IMR-90 (cell line): ENCODE results near the gene MAP1LC3B2. TPM values are rescaled to one million over a fixed set of nuclear protein-coding genes. Genes with fewer than 3 reads are reported as not detected.

Source experiments
- ATAC-seq: fragments of 200-7000 bp; cut with Tn5 transposase; 2 replicates; pipeline ENCODE4 v1.9.1; 2020; ENCODE audit warnings: low read depth, mild to moderate bottlenecking, moderate library complexity
- BruUV-seq: library from RNA; stranded (reverse); fragments of 400-500 nt; replicated peaks from 2 replicates; lab custom pipeline; 2021; lab: Mats Ljungman, UMichigan
- CTCF ChIA-PET: fragments of 300-600 bp; formaldehyde crosslinking; extraction: SDS; loops from one replicate; lab custom pipeline; 2021; ENCODE audit warnings: antibody characterized with exemption; lab: Yijun Ruan, JAX
- POLR2A ChIA-PET: fragments of 300-600 bp; sonication (Branson Sonifier 250); formaldehyde crosslinking; loops from one replicate; lab custom pipeline; 2022; ENCODE audit warnings: antibody characterized with exemption; ENCODE audit not compliant: unreplicated experiment; lab: Charles Lee
- DNase-seq: peaks from one replicate; pipeline ENCODE4 v3.0.0; 2013
- H2AFZ ChIP-seq: replicated peaks from 2 replicates; pipeline ENCODE3; 2013; ENCODE audit warnings: low read length, mild to moderate bottlenecking; ENCODE audit not compliant: poor library complexity
- H2AK5ac ChIP-seq: 2 replicates; pipeline ENCODE4 v1.6.1; 2013; ENCODE audit warnings: low read depth, low read length, inconsistent platforms
- H2AK9ac ChIP-seq: replicated peaks from 2 replicates; pipeline ENCODE3; 2013; ENCODE audit warnings: mild to moderate bottlenecking, low read depth, low read length, moderate library complexity; ENCODE audit not compliant: poor library complexity
- H2BK120ac ChIP-seq: 2 replicates; pipeline ENCODE4 v1.6.1; 2013; ENCODE audit warnings: low read depth, low read length, inconsistent platforms
- H2BK15ac ChIP-seq: 3 replicates; pipeline ENCODE4 v1.6.1; 2013; ENCODE audit warnings: low read depth, low read length, inconsistent platforms
- H2BK20ac ChIP-seq: 2 replicates; pipeline ENCODE4 v1.6.1; 2013; ENCODE audit warnings: low read depth, mild to moderate bottlenecking, inconsistent platforms, low read length, moderate library complexity
- H2BK5ac ChIP-seq: 2 replicates; pipeline ENCODE4 v1.6.1; 2013; ENCODE audit warnings: mild to moderate bottlenecking, low read depth, low read length, inconsistent platforms; ENCODE audit not compliant: poor library complexity, severe bottlenecking
- H3K14ac ChIP-seq: replicated peaks from 2 replicates; pipeline ENCODE4 v1.6.1; 2013; ENCODE audit warnings: low read depth, low read length, inconsistent platforms
- H3K18ac ChIP-seq: 2 replicates; pipeline ENCODE4 v1.6.1; 2013; ENCODE audit warnings: low read depth, low read length, control low read depth
- H3K23ac ChIP-seq: 2 replicates; pipeline ENCODE4 v1.6.1; 2013; ENCODE audit warnings: low read depth, low read length, inconsistent platforms
- H3K27ac ChIP-seq: 2 replicates; pipeline ENCODE4 v1.5.1; 2013; ENCODE audit warnings: mild to moderate bottlenecking, control low read depth, low read length; ENCODE audit not compliant: insufficient read depth
- H3K27me3 ChIP-seq: 2 replicates; pipeline ENCODE4 v1.6.1; 2013; ENCODE audit warnings: low read length; ENCODE audit not compliant: control insufficient read depth, insufficient read depth
- H3K36me3 ChIP-seq: 2 replicates; pipeline ENCODE4 v1.6.1; 2013; ENCODE audit warnings: low read length, mixed read lengths; ENCODE audit not compliant: control insufficient read depth, insufficient read depth
- H3K4ac ChIP-seq: 2 replicates; pipeline ENCODE4 v1.6.1; 2013; ENCODE audit warnings: low read depth, low read length, inconsistent platforms
- H3K4me1 ChIP-seq: 2 replicates; pipeline ENCODE4 v1.6.1; 2013; ENCODE audit warnings: low read length, mixed read lengths; ENCODE audit not compliant: control insufficient read depth, insufficient read depth
- H3K4me2 ChIP-seq: 2 replicates; pipeline ENCODE4 v1.6.1; 2013; ENCODE audit warnings: low read depth, mild to moderate bottlenecking, control low read depth, low read length, moderate library complexity
- H3K4me3 ChIP-seq: 2 replicates; pipeline ENCODE4 v1.5.1; 2013; ENCODE audit warnings: low read depth, mild to moderate bottlenecking, control low read depth, low read length, moderate library complexity; ENCODE audit not compliant: insufficient read depth
- H3K56ac ChIP-seq: 2 replicates; pipeline ENCODE4 v1.6.1; 2013; ENCODE audit warnings: low read length, inconsistent platforms; ENCODE audit not compliant: insufficient read depth; ENCODE audit errors: extremely low read depth
- H3K79me1 ChIP-seq, 2 experiments: 2 replicates each; pipeline ENCODE4 v1.6.1; 2013; ENCODE audit warnings: low read length in 2 of 2, inconsistent platforms in 1 of 2, low read depth in 1 of 2
- H3K9ac ChIP-seq: 2 replicates; pipeline ENCODE4 v1.6.1; 2013; ENCODE audit warnings: low read depth, low read length, control low read depth
- H3K9me1 ChIP-seq: 2 replicates; pipeline ENCODE4 v1.6.1; 2013; ENCODE audit warnings: low read length, inconsistent platforms; ENCODE audit not compliant: insufficient read depth
- H3K9me3 ChIP-seq: 2 replicates; pipeline ENCODE4 v1.6.1; 2013; ENCODE audit warnings: low read length; ENCODE audit not compliant: control insufficient read depth, insufficient read depth
- H4K20me1 ChIP-seq: 2 replicates; pipeline ENCODE4 v1.6.1; 2013; ENCODE audit warnings: low read length, inconsistent platforms; ENCODE audit not compliant: insufficient read depth
- H4K5ac ChIP-seq: 2 replicates; pipeline ENCODE4 v1.6.1; 2013; ENCODE audit warnings: mild to moderate bottlenecking, low read depth, low read length, control low read depth
- H4K8ac ChIP-seq, 2 experiments: 2 replicates each; pipeline ENCODE4 v1.6.1; 2013; ENCODE audit warnings: low read depth in 2 of 2, low read length in 2 of 2, control low read depth in 1 of 2, inconsistent platforms in 1 of 2
- H4K91ac ChIP-seq: 2 replicates; pipeline ENCODE4 v1.6.1; 2013; ENCODE audit warnings: low read depth, low read length, inconsistent platforms; ENCODE audit not compliant: insufficient read depth
- CEBPB ChIP-seq: IDR thresholded peaks from 2 replicates; pipeline ENCODE4 v1.6.1; 2012; ENCODE audit warnings: low read depth, low read length, improper control_type of control experiment
- MAFK ChIP-seq: IDR thresholded peaks from 2 replicates; pipeline ENCODE4 v1.6.1; 2012; ENCODE audit warnings: low read depth, low read length, improper control_type of control experiment
- RAD21 ChIP-seq: IDR thresholded peaks from 2 replicates; pipeline ENCODE4 v1.6.1; 2012; ENCODE audit warnings: low read length, improper control_type of control experiment
- WGBS, 2 experiments: methylation state at CpG; one replicate each; pipeline versions ENCODE4 v1.1.5 to v1.1.7; 2013; ENCODE audit warnings: missing lambda C conversion rate in 2 of 2; ENCODE audit not compliant: insufficient read length in 1 of 2; ENCODE audit errors: extremely low coverage in 2 of 2; 5-methylcytosine and 5-hydroxymethylcytosine counted together
- dilution Hi-C: fragments of 300-500 bp; cut with HindIII; formaldehyde crosslinking; loops from one replicate; pipeline ENCODE4 v1.14.3; 2018; ENCODE audit warnings: low sequenced_read_pairs; ENCODE audit not compliant: unreplicated experiment
- in situ Hi-C: fragments of 300-500 bp; cut with MboI; formaldehyde crosslinking; loops from 3 replicates; pipeline ENCODE4 v1.14.3; 2019; ENCODE audit warnings: low sequenced_read_pairs, inconsistent platforms, mixed read lengths
- intact Hi-C: fragments of 100-400 bp; cut with micrococcal nuclease; formaldehyde crosslinking; loops from 2 replicates; pipeline ENCODE4 v1.10.0; 2022
- polyA plus RNA-seq, 3 experiments: library from polyadenylated mRNA; depleted of rRNA; stranded (reverse); fragments of >200 nt; gene quantifications; 2 replicates each; pipeline ENCODE4 v1.2.3, GENCODE V29; 2012; ENCODE audit warnings: low replicate concordance in 1 of 3
- total RNA-seq: library from RNA; depleted of rRNA; stranded (reverse); fragments of >200 nt; gene quantifications from 2 replicates; pipeline ENCODE4 v1.2.3, GENCODE V29; 2012

MAP1LC3B2 gene
- total and polyA plus RNA-seq, 2 of the 4 experiments (the other 2 are of a cell fraction), result 1.4 TPM; not detected in 1

- Histone ChIP-seq H3K9me3 (no peaks in the 10 kb centered on the region), H2AK9ac (no peak overlapping the region), H2BK20ac (no peak overlapping the region), H3K9me1 (peaks cover 12% of the 10 kb centered on the region), H3K27me3 (peaks cover 2% of the 10 kb centered on the region; the same call in 1 of the 2 replicates), H4K8ac (no peak overlapping the region), H2AK5ac (no peak overlapping the region; the same call in 1 of the 2 replicates), H4K91ac (no peak overlapping the region), H3K56ac (no peak overlapping the region), H3K14ac (peak overlapping the region; percentile 42; the same call in 1 of the 2 replicates), H3K23ac (no peak overlapping the region), H3K4me1 (peaks cover 11% of the 10 kb centered on the region), H3K4me3 (no peak overlapping the region), H2BK15ac (0 out of 3 replicates have a peak overlapping the region, but pooled peaks have one; percentile 39), H3K36me3 (no peaks in the 10 kb centered on the region), H3K4me2 (no peak overlapping the region), H3K18ac (no peak overlapping the region), H4K20me1 (no peaks in the 10 kb centered on the region), H4K5ac (peak overlapping the region; percentile 40; the same call in 1 of the 2 replicates), H3K79me1 (no peaks in the 10 kb centered on the region), H3K9ac (no peak overlapping the region), H2AFZ (peak overlapping the region; percentile 43), H2BK5ac (no peak overlapping the region), H3K4ac (no peak overlapping the region), H2BK120ac (no peak overlapping the region), H3K27ac (no peak overlapping the region)
- DNase-seq (no peak), ATAC-seq (no peak)
- WGBS, 2 experiments, result 70% methylated on average over 2 of the region's 7 CpGs; no CpG with 5 or more reads in 1 of the 2 experiments
- POLR2A ChIA-PET, result no interaction called here
- in situ Hi-C loops, result no loop called here
- TF ChIP-seq MAFK, result peak; percentile 29; the same call in 1 of the 2 replicates
- no peak for TF ChIP-seq RAD21
- peak; percentile 60 for TF ChIP-seq CEBPB
- CTCF ChIA-PET, result interaction anchor here (0.7 to 1.3 kb wide), 2 partner anchors 587 to 1639 kb away, joined by 3 to 4 read pairs; no protein-coding TSS in a partner anchor
- dilution Hi-C loops, result no loop called here
- BruUV-seq, result no TSS peak
- intact Hi-C loops, result no loop called here
Observed at GRCh38 chr12:116601933-116602810, 43.0 kb downstream of the MAP1LC3B2 start.
